Measurements from ENCODE around the gene TUBGCP4. TPM values are rescaled to one million over a fixed set of nuclear protein-coding genes. Genes with fewer than 3 reads are reported as not detected.

Gene TUBGCP4
- total RNA-seq, 4 donors from 2014 or later = 9.3 to 17.0 (median 14.1) TPM

- Histone ChIP-seq H3K27me3 (no peaks in the 10 kb centered on the region), H3K4me1 (no peaks in the 10 kb centered on the region), H3K36me3 (peaks cover 11 to 77% (median 49%) of the 10 kb centered on the region in 4 donors), H3K9me3 (no peaks in the 10 kb centered on the region), H3K27ac (replicated peaks in 1 of 4) (no peak overlapping the region), H3K4me3 (no peak overlapping the region)
- WGBS = 88% methylated on average over 3 of the region's 3 CpGs
- no peak for TF ChIP-seq POLR2AphosphoS5 (IDR thresholded peaks at IDR 0.05)
- no peak for TF ChIP-seq POLR2A (IDR thresholded peaks at IDR 0.05; ENCODE audit: low read depth)
- TF ChIP-seq EP300 (IDR thresholded peaks at IDR 0.05) = no peak
- no peak for TF ChIP-seq CTCF (IDR thresholded peaks at IDR 0.05)
- no peak for DNase-seq (ENCODE audit: extremely low spot score)
- intact Hi-C loops (cut with DNase I) = loop anchor here (10.0 kb wide), 1 partner anchor 171 kb away; no protein-coding TSS in a partner anchor
Measured at GRCh38 chr15:43433661-43434303, 62.9 kb downstream of the TUBGCP4 start.

GRCh38 chr15:43434446-43434845 is 63.5 kb downstream of the TUBGCP4 start:
- Histone ChIP-seq H3K27me3 (no peaks in the 10 kb centered on the region), H3K27ac (replicated peaks in 1 of 4) (no peak overlapping the region), H3K9me3 (no peaks in the 10 kb centered on the region), H3K4me3 (no peak overlapping the region), H3K4me1 (no peaks in the 10 kb centered on the region), H3K36me3 (peaks cover 11 to 83% (median 52%) of the 10 kb centered on the region in 4 donors)
- no peak for DNase-seq (ENCODE audit: extremely low spot score)
- intact Hi-C loops (cut with DNase I) = loop anchor here (10.0 kb wide), 1 partner anchor 170 kb away; no protein-coding TSS in a partner anchor
- TF ChIP-seq EP300 (IDR thresholded peaks at IDR 0.05) (no peak), POLR2AphosphoS5 (IDR thresholded peaks at IDR 0.05) (no peak), CTCF (IDR thresholded peaks at IDR 0.05) (no peak), POLR2A (IDR thresholded peaks at IDR 0.05; ENCODE audit: low read depth) (no peak)

- DNase-seq (ENCODE audit: extremely low spot score) = no peak
- Histone ChIP-seq H3K27me3 (no peaks in the 10 kb centered on the region), H3K9me3 (no peaks in the 10 kb centered on the region), H3K4me3 (no peak overlapping the region), H3K27ac (replicated peaks in 1 of 4) (no peak overlapping the region), H3K36me3 (peaks cover 11 to 79% (median 50%) of the 10 kb centered on the region in 4 donors), H3K4me1 (peaks cover 0 to 12% (median 10%) of the 10 kb centered on the region in 4 donors)
- WGBS = 97% methylated on average over 7 of the region's 7 CpGs
- intact Hi-C loops (cut with DNase I) = loop anchor here (10.0 kb wide), 1 partner anchor 168 kb away; no protein-coding TSS in a partner anchor
- TF ChIP-seq POLR2A (IDR thresholded peaks at IDR 0.05; ENCODE audit: low read depth) = no peak
- no peak for TF ChIP-seq CTCF (IDR thresholded peaks at IDR 0.05)
- no peak for TF ChIP-seq EP300 (IDR thresholded peaks at IDR 0.05)
- no peak for TF ChIP-seq POLR2AphosphoS5 (IDR thresholded peaks at IDR 0.05)
Measured at GRCh38 chr15:43436395-43436794, 65.5 kb downstream of the TUBGCP4 start.

GRCh38 chr15:43439268-43439667 is 68.4 kb downstream of the TUBGCP4 start:
- intact Hi-C loops (cut with DNase I) = loop anchor here (10.0 kb wide), 1 partner anchor 166 kb away; no protein-coding TSS in a partner anchor
- no peak overlapping the region for H3K4me3 ChIP-seq
- H3K27me3 ChIP-seq = no peaks in the 10 kb centered on the region
- TF ChIP-seq CTCF (IDR thresholded peaks at IDR 0.05) (no peak), POLR2AphosphoS5 (IDR thresholded peaks at IDR 0.05) (no peak), EP300 (IDR thresholded peaks at IDR 0.05) (no peak), POLR2A (IDR thresholded peaks at IDR 0.05; ENCODE audit: low read depth) (no peak)
- no peaks in the 10 kb centered on the region for H3K9me3 ChIP-seq
- H3K27ac ChIP-seq (replicated peaks in 1 of 4) = no peak overlapping the region
- H3K4me1 ChIP-seq = peaks cover 0 to 16% (median 15%) of the 10 kb centered on the region in 4 donors
- WGBS = 85% methylated on average over 3 of the region's 3 CpGs
- peaks cover 3 to 58% (median 35%) of the 10 kb centered on the region in 4 donors for H3K36me3 ChIP-seq
- DNase-seq (ENCODE audit: extremely low spot score) = no peak
